ENCODE measurements around the gene PPM1A.

PPM1A gene

DNA sequence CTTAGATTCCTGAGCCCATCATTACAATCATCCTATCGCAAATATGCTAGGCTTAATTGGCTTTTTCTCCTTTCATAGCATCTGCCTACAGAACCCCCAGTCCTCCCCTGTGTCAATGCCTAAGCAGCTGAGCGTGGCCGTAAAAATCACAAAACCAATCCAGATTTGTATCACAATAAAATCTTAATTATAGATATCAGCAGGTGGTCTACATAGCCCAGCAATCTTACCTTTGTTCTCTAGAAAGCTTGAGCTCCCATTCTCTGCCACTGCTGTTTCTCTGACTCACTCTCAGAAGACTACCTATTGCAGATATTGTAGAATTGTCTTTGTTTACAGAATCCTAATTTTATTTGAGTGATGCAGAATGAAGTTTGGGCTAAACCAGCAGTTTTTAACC, 37.9 kb upstream of the PPM1A start:
- TF ChIP-seq, protein P1, sequence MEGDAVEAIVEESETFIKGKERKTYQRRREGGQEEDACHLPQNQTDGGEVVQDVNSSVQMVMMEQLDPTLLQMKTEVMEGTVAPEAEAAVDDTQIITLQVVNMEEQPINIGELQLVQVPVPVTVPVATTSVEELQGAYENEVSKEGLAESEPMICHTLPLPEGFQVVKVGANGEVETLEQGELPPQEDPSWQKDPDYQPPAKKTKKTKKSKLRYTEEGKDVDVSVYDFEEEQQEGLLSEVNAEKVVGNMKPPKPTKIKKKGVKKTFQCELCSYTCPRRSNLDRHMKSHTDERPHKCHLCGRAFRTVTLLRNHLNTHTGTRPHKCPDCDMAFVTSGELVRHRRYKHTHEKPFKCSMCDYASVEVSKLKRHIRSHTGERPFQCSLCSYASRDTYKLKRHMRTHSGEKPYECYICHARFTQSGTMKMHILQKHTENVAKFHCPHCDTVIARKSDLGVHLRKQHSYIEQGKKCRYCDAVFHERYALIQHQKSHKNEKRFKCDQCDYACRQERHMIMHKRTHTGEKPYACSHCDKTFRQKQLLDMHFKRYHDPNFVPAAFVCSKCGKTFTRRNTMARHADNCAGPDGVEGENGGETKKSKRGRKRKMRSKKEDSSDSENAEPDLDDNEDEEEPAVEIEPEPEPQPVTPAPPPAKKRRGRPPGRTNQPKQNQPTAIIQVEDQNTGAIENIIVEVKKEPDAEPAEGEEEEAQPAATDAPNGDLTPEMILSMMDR (IDR thresholded peaks at IDR 0.05) = no peak

GRCh38 chr14:60212503-60213371, 36.3 kb upstream of the PPM1A start:
- TF ChIP-seq, protein P1 (IDR thresholded peaks at IDR 0.05) = no peak

DNA sequence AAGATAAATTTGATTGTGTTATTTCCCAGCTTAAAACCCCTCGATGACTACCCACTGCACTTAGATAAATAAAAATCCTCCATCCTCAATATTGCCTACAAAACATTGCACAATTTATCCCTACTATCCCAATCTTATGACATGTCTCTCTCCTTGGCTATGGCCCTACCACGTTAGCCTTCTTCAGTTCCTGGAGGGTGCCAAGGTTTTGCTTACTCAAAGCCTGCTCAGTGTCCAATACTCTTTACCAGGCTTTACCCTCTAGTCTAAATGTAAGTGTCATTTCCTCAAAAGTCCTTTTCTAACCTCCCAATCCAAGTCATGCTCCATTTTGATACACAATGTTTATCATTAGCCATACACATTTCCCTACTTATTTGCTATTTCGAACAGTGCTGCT, 35.0 kb upstream of the PPM1A start:
- TF ChIP-seq, protein P1 (IDR thresholded peaks at IDR 0.05) = no peak

GRCh38 chr14:60214415-60215126, 34.5 kb upstream of the PPM1A start:
- TF ChIP-seq, protein P1 (IDR thresholded peaks at IDR 0.05) = no peak

GRCh38 chr14:60215127-60215444, 33.9 kb upstream of the PPM1A start:
- TF ChIP-seq, protein P1 (IDR thresholded peaks at IDR 0.05) = no peak

- TF ChIP-seq, protein P1 (IDR thresholded peaks at IDR 0.05) = no peak
Observed at GRCh38 chr14:60215520-60216420, 33.3 kb upstream of the PPM1A start.

DNA sequence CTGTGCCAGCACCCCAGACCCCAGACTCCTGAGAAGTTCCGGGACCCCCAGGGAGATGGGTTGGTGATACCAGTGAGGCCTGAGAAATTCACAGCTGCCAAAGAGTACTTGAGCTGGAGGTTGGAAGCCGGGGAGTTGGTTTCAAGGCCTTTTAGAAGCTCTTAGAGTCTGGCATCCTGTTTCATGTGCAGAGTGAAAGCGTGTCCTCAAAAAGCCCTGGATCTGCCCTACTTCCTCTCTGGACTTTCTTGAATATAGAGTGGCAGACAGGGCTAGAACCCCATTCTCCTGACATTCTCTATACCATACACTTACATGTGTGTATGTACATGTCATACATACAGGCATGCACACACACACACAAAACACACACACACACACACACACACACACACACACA, 31.3 kb upstream of the PPM1A start:
- TF ChIP-seq, protein P1 (IDR thresholded peaks at IDR 0.05) = no peak
